HG03354 (cell line): ENCODE measurements around the gene THADA.
"Not testable (repeated sequence)": the region's sequence is repeated elsewhere in the genome, so short reads cannot be mapped to it uniquely, and the experiment has no call there.

Experiments
- ATAC-seq: cut with Tn5 transposase; IDR thresholded peaks from one replicate; pipeline ENCODE4 v1.9.1; 2021; ENCODE audit warnings: mild to moderate bottlenecking; ENCODE audit not compliant: unreplicated experiment, poor library complexity, severe bottlenecking

THADA gene

DNA sequence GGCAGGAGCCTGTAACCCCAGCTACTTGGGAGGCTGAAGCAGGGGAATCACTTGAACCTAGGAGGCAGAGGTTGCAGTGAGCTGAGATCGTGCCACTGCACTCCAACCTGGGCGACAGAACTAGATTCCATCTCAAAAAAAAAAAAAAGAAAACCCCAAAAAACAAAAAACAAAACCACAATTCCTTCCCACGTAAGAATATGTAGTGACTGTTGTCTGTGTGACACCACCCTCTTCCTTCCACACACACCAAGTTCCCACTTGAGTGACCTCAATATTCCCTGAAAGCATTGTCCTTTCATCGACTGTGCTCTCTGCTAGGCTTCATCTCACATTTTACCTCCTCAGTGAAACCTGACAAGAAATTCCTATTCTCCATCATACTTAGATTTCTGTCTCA is 8.8 kb upstream of the THADA start:
- ATAC-seq = no peak

DNA sequence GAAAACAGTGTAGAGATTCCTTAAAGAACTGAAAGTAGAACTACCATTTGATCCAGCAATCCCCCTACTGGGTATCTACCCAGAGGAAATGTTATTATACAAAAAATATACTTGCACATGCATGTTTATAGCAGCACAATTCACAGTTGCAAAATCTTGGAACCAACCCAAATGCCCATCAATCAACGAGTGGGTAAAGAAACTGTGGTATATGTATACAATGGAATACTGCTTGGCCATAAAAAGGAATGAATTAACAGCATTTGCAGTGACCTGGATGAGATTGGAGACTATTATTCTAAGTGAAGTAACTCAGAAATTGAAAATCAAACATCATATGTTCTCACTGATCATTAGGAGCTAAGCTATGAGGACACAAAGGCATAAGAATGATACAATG is 4.8 kb upstream of the THADA start:
- not testable (repeated sequence) for ATAC-seq

DNA sequence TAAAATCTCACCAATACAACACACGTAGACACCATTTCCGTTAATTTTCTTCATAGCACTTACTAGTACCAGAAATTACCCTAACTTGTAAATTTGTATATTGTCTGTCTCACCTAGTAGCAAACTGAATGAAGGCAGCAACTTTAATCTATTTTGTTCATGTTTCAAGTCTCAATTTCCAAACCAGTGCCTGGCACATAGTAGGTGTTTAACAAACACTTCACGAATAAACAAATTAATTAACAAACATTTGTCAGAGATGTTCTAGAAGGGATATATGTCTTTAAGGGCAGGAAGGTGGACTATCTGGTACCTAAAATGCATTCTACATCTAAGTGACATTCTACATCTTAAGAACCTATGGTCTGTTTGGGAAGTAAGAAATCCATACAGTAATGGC is 963 bp downstream of the THADA start:
- no peak for ATAC-seq

DNA sequence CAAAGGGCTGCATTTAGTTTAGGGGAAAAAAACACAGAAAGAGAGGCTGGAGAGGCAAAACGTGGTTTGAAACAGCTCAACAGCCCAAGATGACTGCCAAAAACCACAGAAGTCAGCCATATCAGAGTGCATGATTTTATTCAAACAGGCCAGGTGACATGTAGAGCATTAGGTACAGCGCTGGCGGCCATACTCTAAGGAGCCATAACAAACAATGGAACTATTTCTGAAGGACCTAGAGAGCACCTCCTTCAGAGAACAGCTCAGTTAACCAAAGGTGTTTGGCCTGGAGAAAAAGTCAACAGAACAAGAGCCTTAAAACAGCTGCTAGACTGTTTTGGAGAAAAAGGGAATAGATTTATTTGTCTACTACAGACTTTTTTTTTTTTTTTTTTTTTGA is 2.6 kb downstream of the THADA start:
- no peak for ATAC-seq

DNA sequence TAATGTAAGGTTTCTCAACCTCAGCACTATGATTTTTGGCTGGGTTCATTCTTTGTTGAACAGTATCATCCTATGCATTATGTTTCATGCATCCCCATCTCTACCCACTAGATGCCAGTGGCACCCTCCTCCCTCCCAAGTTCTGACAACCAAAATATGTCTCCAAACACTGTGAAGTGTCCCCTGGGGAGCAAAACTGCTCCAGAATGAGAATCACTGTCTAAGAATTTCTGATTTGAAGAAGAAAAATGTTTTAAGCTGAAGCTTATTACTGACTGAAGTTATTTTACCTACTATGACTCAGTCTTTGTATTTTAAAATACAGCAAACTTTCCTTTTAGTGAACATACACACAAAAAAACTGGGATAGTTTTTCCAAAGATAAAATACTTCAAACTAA is 3.4 kb downstream of the THADA start:
- no peak for ATAC-seq

DNA sequence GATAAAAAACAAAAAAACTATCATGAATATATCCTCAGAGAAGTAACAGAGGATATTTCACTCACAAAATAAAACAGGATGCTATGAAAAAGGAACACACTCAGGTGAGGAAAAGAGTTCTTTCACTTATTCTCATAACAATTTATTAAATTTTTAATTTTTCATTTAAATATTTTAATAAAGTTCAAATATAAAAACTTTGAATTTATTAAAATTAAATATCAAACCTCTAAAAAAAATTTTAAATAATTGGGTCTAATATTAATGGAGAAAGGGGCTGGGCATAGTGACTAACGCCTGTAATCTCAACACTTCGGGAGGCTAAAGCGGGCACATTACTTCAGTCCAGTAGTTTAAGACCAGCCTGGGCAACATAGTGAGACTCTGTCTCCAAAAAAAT is 10.1 kb downstream of the THADA start:
- ATAC-seq = no peak

DNA sequence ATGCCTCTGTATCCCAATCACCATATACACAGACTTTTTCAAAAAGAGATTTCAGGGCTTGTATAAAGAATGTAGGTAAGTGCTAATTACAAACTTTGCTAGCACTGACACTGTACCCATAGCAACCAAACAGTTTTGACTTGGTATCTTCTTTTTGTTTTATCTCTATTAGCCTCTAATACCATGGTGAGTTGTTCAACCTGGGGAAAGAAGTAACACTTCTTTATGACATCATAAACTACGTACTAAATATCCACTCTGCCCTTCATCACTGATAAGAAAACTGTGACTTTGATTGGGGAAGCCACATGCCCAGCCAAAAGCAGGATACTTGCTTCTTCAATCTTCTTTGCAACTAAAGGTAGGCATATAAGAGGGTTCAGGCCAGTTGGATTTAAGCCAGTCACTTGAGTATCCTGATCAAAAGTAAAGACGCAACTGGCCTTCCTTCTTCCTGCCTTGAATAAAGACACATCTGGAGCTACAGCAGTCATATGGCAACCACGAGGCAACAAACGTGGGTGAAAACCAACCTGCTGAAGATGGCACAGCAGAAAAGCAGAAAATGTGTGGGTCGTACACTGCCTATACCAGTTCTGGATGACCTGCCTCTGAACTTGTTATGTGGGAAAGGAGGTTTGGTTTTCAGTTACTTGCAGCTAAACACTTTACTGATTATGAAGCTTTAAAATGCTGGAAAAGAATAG is 16.4 kb downstream of the THADA start:
- no peak for ATAC-seq

DNA sequence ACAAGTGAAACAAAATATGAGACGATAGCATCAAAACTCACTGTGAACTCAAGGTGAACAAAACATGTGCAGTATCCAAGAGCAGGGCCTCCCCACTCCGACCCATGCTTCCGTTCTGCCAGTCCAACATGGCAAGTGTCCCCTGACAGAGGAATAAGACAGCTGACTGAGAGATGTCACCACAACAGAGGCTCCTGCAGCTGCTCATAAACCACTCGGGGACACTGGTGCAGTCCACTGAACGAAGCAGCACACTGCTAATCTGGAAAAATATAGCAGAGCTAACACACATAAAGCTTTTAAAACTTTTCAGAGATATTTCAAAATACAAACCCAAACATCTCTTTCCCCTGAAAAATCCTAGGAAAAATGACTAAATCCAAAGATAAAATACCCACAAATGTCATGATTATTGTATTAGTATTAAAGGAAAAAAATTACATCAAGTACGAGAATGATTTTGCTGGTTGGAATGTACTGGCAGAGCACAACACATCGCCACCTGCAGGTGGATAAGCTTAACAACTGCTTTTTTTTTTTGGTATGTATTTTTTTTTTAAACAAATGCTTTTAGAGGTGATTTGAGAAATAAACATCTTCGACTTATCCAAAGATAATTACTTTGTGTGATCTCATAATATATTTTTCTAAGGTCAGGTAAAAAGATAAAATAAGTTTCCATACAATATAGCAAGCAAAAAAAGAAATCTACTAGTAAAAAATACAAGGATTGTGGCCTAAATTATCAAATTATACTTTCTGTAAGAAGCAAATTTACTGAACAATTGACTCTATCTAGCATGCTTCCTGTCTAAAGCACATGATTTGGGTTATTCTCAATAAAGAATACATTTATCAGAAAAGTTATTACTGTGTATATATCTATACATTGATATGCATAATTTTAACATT is 18.6 kb downstream of the THADA start:
- no peak for ATAC-seq

DNA sequence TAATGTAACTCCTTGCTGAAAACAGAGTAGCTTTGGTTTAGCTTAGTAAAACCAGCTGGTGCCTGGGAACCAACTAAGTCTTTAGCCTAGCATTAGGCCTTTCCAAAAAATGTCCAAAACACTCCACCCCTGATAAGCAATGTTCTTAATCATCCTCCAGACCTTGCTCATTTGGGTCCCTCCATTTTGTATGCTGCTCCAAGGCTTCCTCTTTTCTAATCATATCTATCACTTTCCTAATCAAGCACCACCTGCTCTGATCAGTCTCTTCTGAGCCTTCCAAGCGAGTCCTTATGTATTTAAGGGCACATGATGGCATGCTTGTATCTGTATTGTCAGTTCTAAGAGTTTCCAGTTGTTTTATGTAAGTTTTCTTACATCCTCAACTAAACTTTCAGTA is 23.6 kb downstream of the THADA start:
- ATAC-seq = no peak

DNA sequence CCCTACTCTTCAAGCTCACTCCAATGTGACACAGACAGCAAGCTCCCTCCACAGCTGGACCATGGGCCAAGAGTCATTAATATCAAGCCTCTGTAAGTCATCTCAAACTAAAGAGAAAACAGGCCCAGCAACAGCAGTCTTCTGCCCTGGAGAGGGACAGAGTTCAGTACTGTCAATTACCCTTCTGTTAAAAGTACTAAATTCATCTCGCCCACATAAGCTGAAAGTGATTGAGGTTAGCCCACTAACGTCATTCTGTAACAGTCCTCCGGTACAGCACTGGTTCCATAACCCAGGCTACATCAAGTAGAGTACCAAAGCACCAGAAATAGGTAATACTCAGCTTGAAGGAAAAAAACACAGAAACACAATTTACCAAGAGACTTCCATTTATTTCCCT is 25.9 kb downstream of the THADA start:
- ATAC-seq = peak; percentile 71

DNA sequence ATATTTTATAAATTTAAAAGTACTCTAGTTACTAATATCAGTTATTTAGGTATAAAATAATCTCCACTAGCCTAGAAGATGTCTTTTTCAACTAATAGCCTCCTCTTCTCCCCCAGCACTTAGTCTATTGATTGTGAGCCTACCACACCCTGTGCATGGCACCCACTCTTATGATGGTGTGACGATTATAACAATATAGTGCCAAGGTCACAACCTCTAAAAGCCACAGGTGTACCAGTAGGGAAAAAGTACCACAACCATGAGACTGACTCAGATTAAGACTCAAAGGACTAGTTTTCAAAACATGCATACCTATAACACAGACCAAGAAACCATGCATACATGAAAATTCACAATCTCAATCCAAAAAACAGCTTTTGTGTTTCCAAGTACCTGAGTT is 27.6 kb downstream of the THADA start:
- ATAC-seq = no peak

DNA sequence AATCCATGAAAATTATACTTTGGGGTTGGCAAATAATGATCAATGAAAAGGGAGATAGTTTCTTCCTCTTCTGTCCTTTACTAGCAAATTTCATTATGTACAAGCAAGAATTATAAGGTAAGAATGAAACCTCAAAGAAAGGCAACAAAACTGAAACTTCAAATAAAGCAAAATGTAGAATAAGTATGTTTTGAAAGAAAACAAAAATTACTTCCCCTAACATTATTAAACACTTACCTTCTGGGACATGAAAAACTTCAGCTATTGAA is 29.4 kb downstream of the THADA start:
- ATAC-seq = peak; percentile 49

DNA sequence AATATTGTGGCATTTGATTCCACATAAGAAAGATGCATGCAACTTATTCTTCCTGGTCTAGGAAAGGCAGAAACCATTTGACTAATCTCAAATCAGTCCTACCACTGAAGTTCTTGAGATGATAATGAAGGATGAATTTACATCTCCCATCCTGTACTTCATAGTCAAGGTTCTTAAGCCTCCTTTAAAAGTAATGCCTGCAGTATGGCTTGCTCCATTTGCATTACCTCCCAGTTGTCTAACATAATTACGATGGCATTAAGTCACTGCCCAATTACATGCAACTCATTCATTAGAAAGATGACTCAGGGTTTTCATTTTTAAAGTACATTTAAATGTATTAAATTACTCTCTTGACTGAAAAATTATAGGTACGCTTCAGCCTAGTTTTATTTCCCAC is 32.2 kb downstream of the THADA start:
- ATAC-seq = no peak

DNA sequence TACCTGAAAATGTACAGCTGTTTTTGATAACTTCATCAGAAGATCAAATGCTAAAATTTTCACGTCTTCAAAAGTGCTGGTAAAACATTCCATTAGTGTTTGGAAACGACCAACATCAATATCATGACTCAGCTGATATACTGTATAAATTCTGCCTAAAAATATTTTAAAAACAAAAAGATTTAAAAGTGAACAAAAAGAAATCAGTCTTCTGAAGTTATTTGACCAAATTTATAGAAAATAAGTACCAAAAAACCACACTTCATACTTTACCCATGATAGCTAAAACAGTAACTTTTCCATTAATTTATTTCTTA is 35.6 kb downstream of the THADA start:
- ATAC-seq = no peak

DNA sequence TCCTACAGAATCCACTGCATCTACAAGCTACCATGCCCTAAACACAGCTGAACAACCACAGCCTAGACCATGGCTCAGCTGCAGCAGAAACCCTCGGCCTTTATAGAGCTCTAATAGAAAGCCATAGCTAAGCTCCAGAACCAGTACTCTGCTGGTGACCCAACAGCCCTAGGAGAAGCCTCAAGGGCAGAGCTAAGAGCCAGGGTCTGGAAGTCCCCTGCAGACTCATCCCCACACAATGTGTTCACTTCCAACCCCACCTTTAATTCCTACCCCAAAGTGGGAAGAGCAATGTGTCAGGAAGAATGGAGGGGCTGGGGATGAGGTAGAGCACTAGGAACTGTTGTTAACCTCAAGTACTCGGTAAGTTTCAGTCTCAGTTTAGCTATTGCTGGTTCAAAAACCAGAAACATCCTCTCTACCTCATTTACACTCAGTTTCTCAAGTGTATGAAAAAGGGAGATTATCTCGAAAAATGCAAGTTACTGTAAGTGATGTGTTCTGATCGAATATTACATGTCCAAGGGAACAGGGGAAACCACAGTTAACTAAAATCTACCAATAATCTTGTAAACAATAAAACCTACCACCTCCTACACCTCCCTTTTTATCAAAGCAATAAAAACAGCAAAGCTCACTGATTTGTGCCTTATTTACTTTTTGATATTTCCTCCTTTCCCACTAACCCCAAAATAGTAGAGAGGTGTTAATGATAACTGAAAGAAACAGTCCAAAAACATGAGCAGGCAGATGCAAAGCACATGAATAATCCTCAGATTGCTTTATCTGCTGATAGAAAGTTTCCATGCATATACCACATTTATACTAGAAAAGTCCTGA is 36.2 kb downstream of the THADA start:
- peak; percentile 88 for ATAC-seq

DNA sequence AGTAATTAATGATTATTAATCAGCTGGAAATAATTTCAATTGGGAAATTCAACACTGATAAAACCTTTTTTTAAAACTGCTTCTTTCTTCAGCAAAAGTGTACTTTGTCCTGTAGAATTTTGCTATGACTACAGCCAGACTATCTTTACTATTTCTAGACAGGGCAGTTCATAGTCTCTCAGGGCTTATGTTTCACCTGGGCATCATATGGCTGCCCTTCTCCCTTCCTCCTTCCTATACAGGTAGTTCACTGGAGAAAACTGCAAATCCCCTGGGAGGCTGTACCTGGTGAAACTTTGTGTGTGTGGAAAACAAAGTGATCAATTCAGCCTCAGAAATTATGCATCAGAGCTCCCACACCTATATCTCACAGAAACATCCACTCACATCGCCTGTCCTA is 38.6 kb downstream of the THADA start:
- ATAC-seq = no peak

DNA sequence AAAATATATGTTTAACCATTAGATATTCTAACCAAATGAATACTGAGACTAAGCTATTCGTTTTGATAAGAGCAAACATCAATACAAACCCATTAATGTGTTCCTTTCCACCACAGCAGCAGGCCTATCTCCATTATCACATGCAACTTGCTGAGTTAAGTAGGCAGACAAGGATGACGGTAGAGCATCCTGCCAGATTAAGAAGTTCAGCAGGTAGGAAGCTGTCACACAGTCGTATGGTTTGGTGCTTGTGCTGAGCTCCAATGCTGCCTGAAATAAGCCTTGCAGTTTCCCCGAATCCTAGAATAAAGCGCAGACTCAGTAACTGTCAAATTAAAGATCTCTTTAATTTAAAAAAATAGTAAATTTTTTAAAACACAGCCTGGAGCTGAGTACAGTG is 39.6 kb downstream of the THADA start:
- ATAC-seq = no peak

DNA sequence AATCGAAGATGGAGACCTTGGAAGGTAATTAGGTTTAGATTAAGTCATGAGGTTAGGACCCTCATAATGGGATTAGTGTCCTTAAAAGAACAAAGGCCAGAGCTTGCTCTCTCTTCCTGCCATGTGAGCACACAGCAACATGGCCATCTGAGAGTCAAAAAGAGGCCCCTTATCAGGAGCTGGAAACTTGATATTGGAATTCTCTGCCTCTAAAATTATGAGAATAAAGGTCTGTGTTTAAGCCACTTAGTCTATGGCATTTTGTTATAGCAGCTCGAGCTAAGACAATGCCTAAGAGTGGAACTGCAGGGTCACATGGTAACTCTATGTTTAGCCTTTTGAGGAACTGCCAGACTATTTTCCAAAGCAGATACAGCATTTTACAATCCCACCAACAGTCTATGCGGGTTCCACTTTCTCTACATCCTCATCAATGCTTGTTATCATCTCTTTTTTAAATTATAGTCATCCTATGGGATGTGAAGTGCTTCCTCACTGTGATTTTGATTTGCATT is 42.4 kb downstream of the THADA start:
- ATAC-seq = no peak

DNA sequence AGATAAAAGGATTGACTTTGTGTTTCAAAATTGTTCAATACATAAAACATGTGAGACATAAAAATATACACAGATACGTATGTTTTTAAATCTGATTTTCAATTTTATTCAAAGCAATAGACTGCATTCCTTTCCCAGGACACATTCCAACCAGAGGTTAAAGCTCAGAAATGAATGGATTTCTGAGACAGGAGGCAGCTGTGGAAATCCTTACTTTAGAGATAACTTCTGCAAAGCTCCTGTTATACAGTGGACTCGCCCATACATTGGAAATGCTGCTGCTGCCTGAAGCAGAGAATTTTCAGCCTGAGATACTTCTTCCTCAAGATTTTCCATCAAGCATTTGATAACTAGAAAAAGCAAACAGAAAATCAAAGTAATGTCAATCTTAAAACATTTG is 43.8 kb downstream of the THADA start:
- ATAC-seq = no peak

DNA sequence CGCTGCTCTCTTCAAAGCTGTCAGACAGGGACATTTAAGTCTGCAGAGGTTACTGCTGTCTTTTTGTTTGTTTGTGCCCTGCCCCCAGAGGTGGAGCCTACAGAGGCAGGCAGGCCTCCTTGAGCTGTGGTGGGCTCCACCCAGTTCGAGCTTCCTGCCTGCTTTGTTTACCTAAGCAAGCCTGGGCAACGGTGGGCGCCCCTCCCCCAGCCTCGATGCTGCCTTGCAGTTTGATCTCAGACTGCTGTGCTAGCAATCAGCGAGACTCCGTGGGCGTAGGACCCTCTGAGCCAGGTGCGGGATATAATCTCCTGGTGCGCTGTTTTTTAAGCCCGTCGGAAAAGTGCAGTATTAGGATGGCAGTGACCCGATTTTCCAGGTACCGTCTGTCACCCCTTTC is 47.5 kb downstream of the THADA start:
- ATAC-seq = not testable (repeated sequence)
